A549 (cell line): ENCODE data around the gene C2orf49. TPM values are rescaled to one million over a fixed set of nuclear protein-coding genes. Genes with fewer than 3 reads are reported as not detected.
"Not testable (repeated sequence)": the region's sequence is repeated elsewhere in the genome, so short reads cannot be mapped to it uniquely, and the experiment has no call there.

Source experiments
- ATAC-seq, 2 experiments: fragments of 200-7000 bp in 1 of 2; fragments of >200 bp in 1 of 2; cut with Nextera tagmentation in 1 of 2; cut with Tn5 transposase in 1 of 2; 3 replicates each; pipeline versions ENCODE4 v1.8.0 to v1.9.1; 2018 to 2020; ENCODE audit warnings: mild to moderate bottlenecking in 1 of 2, moderate library complexity in 1 of 2
- CTCF ChIA-PET: fragments of 300-600 bp; sonication (Branson Sonifier 250); formaldehyde crosslinking; extraction: SDS; loops from one replicate; lab custom pipeline; 2021; ENCODE audit warnings: antibody characterized with exemption, inconsistent platforms; lab: Yijun Ruan, JAX
- POLR2A ChIA-PET: fragments of 350-600 bp; formaldehyde crosslinking; extraction: SDS; loops from one replicate; lab custom pipeline; 2021; ENCODE audit warnings: antibody characterized with exemption, inconsistent platforms; lab: Yijun Ruan, JAX
- DNase-seq, 2 experiments: peaks; one replicate each; pipeline versions ENCODE4 v3.0.0 to v3.0.0-alpha.2; 2011 to 2016; ENCODE audit warnings: low read depth in 1 of 2, low spot score in 1 of 2
- FAIRE-seq: peaks from 2 replicates; lab custom pipeline; 2011; peaks lifted over from hg19 to GRCh38; lab: Jason Lieb, UNC
- H3K27ac ChIP-seq, 2 experiments: fragments of >200 bp; sonication (Bioruptor Twin); formaldehyde crosslinking; 3 replicates each; pipeline ENCODE4 v1.5.1; 2016 to 2017
- H3K4me1 ChIP-seq: fragments of >200 bp; sonication (Bioruptor Twin); formaldehyde crosslinking; 3 replicates; pipeline ENCODE4 v1.6.1; 2016
- H3K4me2 ChIP-seq: fragments of >200 bp; sonication (Bioruptor Twin); formaldehyde crosslinking; 3 replicates; pipeline ENCODE4 v1.6.1; 2016
- H3K4me3 ChIP-seq: fragments of >200 bp; sonication (Bioruptor Twin); formaldehyde crosslinking; 3 replicates; pipeline ENCODE4 v1.5.1; 2016
- H3K9me3 ChIP-seq: fragments of >200 bp; sonication (Bioruptor Twin); formaldehyde crosslinking; 3 replicates; pipeline ENCODE4 v1.6.1; 2016
- CHD2 ChIP-seq: fragments of 150-350 bp; IDR thresholded peaks from 2 replicates; pipeline ENCODE4 v1.6.1; 2014; ENCODE audit warnings: low read length; ENCODE audit not compliant: partially characterized antibody
- CHD4 ChIP-seq: fragments of 200-600 bp; sonication (generic); IDR thresholded peaks from 2 replicates; pipeline ENCODE4 v1.6.1; 2016; ENCODE audit warnings: antibody characterized with exemption, mild to moderate bottlenecking, borderline replicate concordance
- EHMT2 ChIP-seq: fragments of 200-600 bp; sonication (generic); IDR thresholded peaks from 2 replicates; pipeline ENCODE4 v1.6.1; 2016; ENCODE audit warnings: antibody characterized with exemption, low read depth, mild to moderate bottlenecking, moderate library complexity
- ESRRA ChIP-seq: fragments of 150-350 bp; IDR thresholded peaks from 2 replicates; pipeline ENCODE4 v1.6.1; 2014; ENCODE audit warnings: mild to moderate bottlenecking, low read length, borderline replicate concordance
- HDAC2 ChIP-seq: fragments of 200-600 bp; sonication (generic); IDR thresholded peaks from 2 replicates; pipeline ENCODE4 v1.6.1; 2016
- HEYL ChIP-seq: fragments of 250-450 bp; sonication (Bioruptor Pico); IDR thresholded peaks from 2 replicates; pipeline ENCODE4 v1.8.0; 2021; ENCODE audit warnings: mild to moderate bottlenecking, moderate library complexity
- HOXB5 ChIP-seq: fragments of 250-450 bp; sonication (Bioruptor Pico); IDR thresholded peaks from 2 replicates; pipeline ENCODE4 v1.5.0; 2020; ENCODE audit warnings: mild to moderate bottlenecking, moderate library complexity
- KDM5A ChIP-seq: fragments of 200-600 bp; sonication (generic); IDR thresholded peaks from 2 replicates; pipeline ENCODE4 v1.6.1; 2016; ENCODE audit warnings: antibody characterized with exemption, mild to moderate bottlenecking
- MAFK ChIP-seq: fragments of 450-650 bp; IDR thresholded peaks from 2 replicates; pipeline ENCODE4 v1.6.1; 2014; ENCODE audit not compliant: partially characterized antibody
- MAZ ChIP-seq: fragments of 150-350 bp; IDR thresholded peaks from 2 replicates; pipeline ENCODE4 v1.6.1; 2014; ENCODE audit warnings: antibody characterized with exemption, low read depth, low read length, borderline replicate concordance
- NFE2L2 ChIP-seq: fragments of 150-350 bp; conservative IDR thresholded peaks from 2 replicates; pipeline ENCODE4 v1.6.1; 2014; ENCODE audit warnings: low read length
- NPAS2 ChIP-seq: fragments of 250-450 bp; sonication (Bioruptor Pico); IDR thresholded peaks from 2 replicates; pipeline ENCODE4 v1.8.0; 2022; ENCODE audit warnings: mild to moderate bottlenecking, moderate library complexity, borderline replicate concordance
- NR3C1 ChIP-seq: fragments of >200 bp; sonication (Bioruptor Twin); formaldehyde crosslinking; IDR thresholded peaks from 3 replicates; pipeline ENCODE4 v1.6.1; 2017
- RARB ChIP-seq: fragments of 250-450 bp; sonication (Bioruptor Pico); IDR thresholded peaks from 2 replicates; pipeline ENCODE4 v1.8.0; 2021; ENCODE audit warnings: mild to moderate bottlenecking, moderate library complexity
- RNF2 ChIP-seq: fragments of 200-600 bp; sonication (generic); IDR thresholded peaks from 2 replicates; pipeline ENCODE4 v1.6.1; 2016; ENCODE audit warnings: low read depth, mild to moderate bottlenecking, antibody characterized with exemption, moderate library complexity, borderline replicate concordance
- ZFP36 ChIP-seq: fragments of 450-650 bp; IDR thresholded peaks from 2 replicates; pipeline ENCODE4 v1.6.1; 2014; ENCODE audit warnings: borderline replicate concordance; ENCODE audit not compliant: partially characterized antibody
- WGBS: methylation state at CpG from one replicate; pipeline ENCODE4 v1.1.6; 2017; ENCODE audit errors: missing lambda C conversion rate; 5-methylcytosine and 5-hydroxymethylcytosine counted together
- polyA plus RNA-seq, 4 experiments: library from polyadenylated mRNA; depleted of rRNA in 3 of 4; stranded (reverse); fragments of >200 nt; fragmentation: RNase III in 1 of 4; extraction: RNeasy Plus Mini Kit Qiagen cat#74134 plus additional on column Dnase treatment in 1 of 4; gene quantifications; 2 replicates in 3 of 4; 3 replicates in 1 of 4; pipeline ENCODE4 v1.2.3, GENCODE V29; 2011 to 2017
- TF ChIP-seq, protein P1 (sequence below): IDR thresholded peaks from 2 replicates; pipeline ENCODE4 v1.6.1; 2012
- TF ChIP-seq, protein P2 (sequence below): fragments of 250-450 bp; sonication (Bioruptor Pico); IDR thresholded peaks from 2 replicates; pipeline ENCODE4 v1.5.0; 2021; ENCODE audit warnings: mild to moderate bottlenecking, moderate library complexity, borderline replicate concordance
- TF ChIP-seq, protein P3 (sequence below): fragments of 200-600 bp; sonication (generic); IDR thresholded peaks from 2 replicates; pipeline ENCODE4 v1.6.1; 2016; ENCODE audit warnings: antibody characterized with exemption, mild to moderate bottlenecking, moderate library complexity
- TF ChIP-seq, protein P4 (sequence below): fragments of >200 bp; sonication (Bioruptor Twin); formaldehyde crosslinking; IDR thresholded peaks from 3 replicates; pipeline ENCODE4 v1.5.1; 2016
- TF ChIP-seq, protein P5 (sequence below): fragments of >200 bp; sonication (Bioruptor Twin); formaldehyde crosslinking; IDR thresholded peaks from 3 replicates; pipeline ENCODE4 v1.6.1; 2016

The C2orf49 gene
- polyA plus RNA-seq, 2 of the 4 experiments (the other 2 are of a cell fraction), result 19.4 to 25.7 TPM

DNA sequence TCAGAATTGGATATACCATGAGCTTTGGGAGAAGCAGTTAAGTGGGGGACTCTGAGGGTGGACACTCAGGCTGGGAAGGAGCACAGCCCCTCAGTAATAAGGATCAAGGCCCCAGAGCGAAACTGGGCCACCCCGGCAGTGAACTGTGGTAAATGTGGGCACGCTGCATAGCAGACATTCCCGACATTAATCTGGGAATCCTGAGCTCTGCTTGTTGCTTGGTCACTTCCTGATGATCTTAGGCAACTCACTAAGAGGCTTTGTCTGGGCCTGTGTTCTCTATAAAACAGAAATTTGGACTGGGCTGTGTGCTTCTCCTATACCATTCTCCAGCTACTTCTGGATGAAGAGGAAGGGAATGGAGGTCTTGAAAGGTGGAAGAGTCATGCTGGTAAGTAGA, 12.6 kb upstream of the C2orf49 start (continued):
- TF ChIP-seq ESRRA (no peak), CHD4 (no peak), NR3C1 (no peak)
- TF ChIP-seq, protein P1, sequence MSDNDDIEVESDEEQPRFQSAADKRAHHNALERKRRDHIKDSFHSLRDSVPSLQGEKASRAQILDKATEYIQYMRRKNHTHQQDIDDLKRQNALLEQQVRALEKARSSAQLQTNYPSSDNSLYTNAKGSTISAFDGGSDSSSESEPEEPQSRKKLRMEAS, result no peak
- TF ChIP-seq, protein P2, sequence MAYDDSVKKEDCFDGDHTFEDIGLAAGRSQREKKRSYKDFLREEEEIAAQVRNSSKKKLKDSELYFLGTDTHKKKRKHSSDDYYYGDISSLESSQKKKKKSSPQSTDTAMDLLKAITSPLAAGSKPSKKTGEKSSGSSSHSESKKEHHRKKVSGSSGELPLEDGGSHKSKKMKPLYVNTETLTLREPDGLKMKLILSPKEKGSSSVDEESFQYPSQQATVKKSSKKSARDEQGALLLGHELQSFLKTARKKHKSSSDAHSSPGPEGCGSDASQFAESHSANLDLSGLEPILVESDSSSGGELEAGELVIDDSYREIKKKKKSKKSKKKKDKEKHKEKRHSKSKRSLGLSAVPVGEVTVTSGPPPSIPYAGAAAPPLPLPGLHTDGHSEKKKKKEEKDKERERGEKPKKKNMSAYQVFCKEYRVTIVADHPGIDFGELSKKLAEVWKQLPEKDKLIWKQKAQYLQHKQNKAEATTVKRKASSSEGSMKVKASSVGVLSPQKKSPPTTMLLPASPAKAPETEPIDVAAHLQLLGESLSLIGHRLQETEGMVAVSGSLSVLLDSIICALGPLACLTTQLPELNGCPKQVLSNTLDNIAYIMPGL (CRISPR knock-in tag), result no peak

DNA sequence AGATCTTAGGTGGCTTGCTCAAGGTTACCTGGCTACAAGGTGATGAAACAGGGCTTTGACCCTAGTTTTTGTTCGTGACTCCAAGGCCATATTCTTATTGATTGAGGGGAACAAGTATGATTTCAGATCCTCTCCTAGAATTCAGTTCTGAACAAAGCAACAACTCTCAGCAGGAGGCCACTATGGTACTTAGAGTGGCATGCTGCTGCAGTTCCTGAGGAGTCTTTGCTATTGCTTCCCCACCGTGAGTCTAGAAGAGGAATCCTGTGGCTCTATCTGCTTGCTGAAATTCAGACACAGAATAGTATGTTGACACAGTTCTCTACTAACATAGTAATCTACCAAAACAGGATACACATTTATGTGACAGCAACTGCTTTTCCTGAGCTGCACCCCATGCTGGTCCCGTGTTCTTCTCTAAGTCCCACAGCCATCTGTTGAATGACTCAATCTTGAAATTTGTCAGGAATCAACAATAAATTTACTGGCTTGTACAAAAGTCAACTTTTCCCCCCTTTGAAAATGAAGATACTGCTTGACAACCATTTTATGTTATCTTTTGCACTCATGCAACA, 11.9 kb upstream of the C2orf49 start:
- Histone ChIP-seq H3K27ac (no peak overlapping the region), H3K9me3 (no peaks in the 10 kb centered on the region), H3K4me2 (no peak overlapping the region), H3K4me3 (no peak overlapping the region), H3K4me1 (peaks cover 15% of the 10 kb centered on the region; the same call in 2 of the 3 replicates)
- FAIRE-seq, result no peak
- WGBS, result 74% methylated on average over 3 of the region's 3 CpGs
- ChIA-PET CTCF (interaction anchor here (0.6 to 1.2 kb wide), 2 partner anchors 44 to 47 kb away, joined by 3 to 4 read pairs; no protein-coding TSS in a partner anchor), POLR2A (no interaction called here)
- no peak for ATAC-seq
- DNase-seq, result no peak
- TF ChIP-seq RNF2, result no peak
- TF ChIP-seq HOXB5, result no peak
- TF ChIP-seq, protein P3, sequence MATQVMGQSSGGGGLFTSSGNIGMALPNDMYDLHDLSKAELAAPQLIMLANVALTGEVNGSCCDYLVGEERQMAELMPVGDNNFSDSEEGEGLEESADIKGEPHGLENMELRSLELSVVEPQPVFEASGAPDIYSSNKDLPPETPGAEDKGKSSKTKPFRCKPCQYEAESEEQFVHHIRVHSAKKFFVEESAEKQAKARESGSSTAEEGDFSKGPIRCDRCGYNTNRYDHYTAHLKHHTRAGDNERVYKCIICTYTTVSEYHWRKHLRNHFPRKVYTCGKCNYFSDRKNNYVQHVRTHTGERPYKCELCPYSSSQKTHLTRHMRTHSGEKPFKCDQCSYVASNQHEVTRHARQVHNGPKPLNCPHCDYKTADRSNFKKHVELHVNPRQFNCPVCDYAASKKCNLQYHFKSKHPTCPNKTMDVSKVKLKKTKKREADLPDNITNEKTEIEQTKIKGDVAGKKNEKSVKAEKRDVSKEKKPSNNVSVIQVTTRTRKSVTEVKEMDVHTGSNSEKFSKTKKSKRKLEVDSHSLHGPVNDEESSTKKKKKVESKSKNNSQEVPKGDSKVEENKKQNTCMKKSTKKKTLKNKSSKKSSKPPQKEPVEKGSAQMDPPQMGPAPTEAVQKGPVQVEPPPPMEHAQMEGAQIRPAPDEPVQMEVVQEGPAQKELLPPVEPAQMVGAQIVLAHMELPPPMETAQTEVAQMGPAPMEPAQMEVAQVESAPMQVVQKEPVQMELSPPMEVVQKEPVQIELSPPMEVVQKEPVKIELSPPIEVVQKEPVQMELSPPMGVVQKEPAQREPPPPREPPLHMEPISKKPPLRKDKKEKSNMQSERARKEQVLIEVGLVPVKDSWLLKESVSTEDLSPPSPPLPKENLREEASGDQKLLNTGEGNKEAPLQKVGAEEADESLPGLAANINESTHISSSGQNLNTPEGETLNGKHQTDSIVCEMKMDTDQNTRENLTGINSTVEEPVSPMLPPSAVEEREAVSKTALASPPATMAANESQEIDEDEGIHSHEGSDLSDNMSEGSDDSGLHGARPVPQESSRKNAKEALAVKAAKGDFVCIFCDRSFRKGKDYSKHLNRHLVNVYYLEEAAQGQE, result no peak
- TF ChIP-seq NPAS2 (CRISPR knock-in tag), result no peak
- no peak for TF ChIP-seq RARB (CRISPR knock-in tag)
- no peak for TF ChIP-seq ZFP36
- TF ChIP-seq, protein P4, sequence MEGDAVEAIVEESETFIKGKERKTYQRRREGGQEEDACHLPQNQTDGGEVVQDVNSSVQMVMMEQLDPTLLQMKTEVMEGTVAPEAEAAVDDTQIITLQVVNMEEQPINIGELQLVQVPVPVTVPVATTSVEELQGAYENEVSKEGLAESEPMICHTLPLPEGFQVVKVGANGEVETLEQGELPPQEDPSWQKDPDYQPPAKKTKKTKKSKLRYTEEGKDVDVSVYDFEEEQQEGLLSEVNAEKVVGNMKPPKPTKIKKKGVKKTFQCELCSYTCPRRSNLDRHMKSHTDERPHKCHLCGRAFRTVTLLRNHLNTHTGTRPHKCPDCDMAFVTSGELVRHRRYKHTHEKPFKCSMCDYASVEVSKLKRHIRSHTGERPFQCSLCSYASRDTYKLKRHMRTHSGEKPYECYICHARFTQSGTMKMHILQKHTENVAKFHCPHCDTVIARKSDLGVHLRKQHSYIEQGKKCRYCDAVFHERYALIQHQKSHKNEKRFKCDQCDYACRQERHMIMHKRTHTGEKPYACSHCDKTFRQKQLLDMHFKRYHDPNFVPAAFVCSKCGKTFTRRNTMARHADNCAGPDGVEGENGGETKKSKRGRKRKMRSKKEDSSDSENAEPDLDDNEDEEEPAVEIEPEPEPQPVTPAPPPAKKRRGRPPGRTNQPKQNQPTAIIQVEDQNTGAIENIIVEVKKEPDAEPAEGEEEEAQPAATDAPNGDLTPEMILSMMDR, result no peak
- no peak for TF ChIP-seq HEYL (CRISPR knock-in tag)
- TF ChIP-seq MAZ, result no peak
- no peak for TF ChIP-seq EHMT2
- no peak for TF ChIP-seq HDAC2
- no peak for TF ChIP-seq NR3C1
- TF ChIP-seq KDM5A, result no peak
- no peak for TF ChIP-seq CHD4
- TF ChIP-seq, protein P2 (CRISPR knock-in tag), result no peak
- no peak for TF ChIP-seq CHD2
- TF ChIP-seq MAFK, result no peak
- TF ChIP-seq NFE2L2, result no peak
- TF ChIP-seq, protein P5, sequence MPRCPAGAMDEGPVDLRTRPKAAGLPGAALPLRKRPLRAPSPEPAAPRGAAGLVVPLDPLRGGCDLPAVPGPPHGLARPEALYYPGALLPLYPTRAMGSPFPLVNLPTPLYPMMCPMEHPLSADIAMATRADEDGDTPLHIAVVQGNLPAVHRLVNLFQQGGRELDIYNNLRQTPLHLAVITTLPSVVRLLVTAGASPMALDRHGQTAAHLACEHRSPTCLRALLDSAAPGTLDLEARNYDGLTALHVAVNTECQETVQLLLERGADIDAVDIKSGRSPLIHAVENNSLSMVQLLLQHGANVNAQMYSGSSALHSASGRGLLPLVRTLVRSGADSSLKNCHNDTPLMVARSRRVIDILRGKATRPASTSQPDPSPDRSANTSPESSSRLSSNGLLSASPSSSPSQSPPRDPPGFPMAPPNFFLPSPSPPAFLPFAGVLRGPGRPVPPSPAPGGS, result no peak

DNA sequence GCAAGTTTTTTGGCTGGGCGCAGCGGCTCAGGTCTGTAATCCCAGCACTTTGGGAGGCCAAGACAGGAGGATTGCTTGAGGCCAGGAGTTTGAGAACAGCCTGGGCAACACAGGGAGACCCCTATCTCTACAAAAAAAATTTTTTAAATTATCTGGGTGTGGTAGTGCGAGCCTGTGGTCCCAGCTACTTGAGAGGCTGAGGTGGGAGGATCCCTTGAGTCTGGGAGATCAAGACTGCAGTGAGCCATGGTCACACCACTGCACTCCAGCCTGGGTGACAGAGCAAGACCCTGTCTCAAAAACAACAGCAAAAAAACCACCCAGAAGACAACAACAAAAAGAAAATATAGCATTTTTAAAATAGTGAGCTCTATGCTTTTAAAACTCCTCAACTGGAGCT, 10.1 kb upstream of the C2orf49 start:
- ATAC-seq, H3K27ac ChIP-seq, H3K9me3 ChIP-seq, H3K4me3 ChIP-seq, H3K4me2 ChIP-seq, DNase-seq, FAIRE-seq, POLR2A ChIA-PET: not testable (repeated sequence)
- 91% methylated on average over 3 of the region's 3 CpGs for WGBS
- H3K4me1 ChIP-seq, result peaks cover 22% of the 10 kb centered on the region; the same call in 2 of the 3 replicates
- CTCF ChIA-PET, result interaction anchor here (1.3 to 2.0 kb wide), 2 partner anchors 34 to 42 kb away, joined by 3 to 8 read pairs; no protein-coding TSS in a partner anchor
